GM21360 (cell line): ENCODE results near the gene XYLB.
"Not testable (repeated sequence)": the region's sequence is repeated elsewhere in the genome, so short reads cannot be mapped to it uniquely, and the experiment has no call there.

Source experiments
- ATAC-seq: cut with Tn5 transposase; IDR thresholded peaks from one replicate; pipeline ENCODE4 v1.9.1; 2021; ENCODE audit warnings: mild to moderate bottlenecking, moderate library complexity; ENCODE audit not compliant: unreplicated experiment

The XYLB gene

DNA sequence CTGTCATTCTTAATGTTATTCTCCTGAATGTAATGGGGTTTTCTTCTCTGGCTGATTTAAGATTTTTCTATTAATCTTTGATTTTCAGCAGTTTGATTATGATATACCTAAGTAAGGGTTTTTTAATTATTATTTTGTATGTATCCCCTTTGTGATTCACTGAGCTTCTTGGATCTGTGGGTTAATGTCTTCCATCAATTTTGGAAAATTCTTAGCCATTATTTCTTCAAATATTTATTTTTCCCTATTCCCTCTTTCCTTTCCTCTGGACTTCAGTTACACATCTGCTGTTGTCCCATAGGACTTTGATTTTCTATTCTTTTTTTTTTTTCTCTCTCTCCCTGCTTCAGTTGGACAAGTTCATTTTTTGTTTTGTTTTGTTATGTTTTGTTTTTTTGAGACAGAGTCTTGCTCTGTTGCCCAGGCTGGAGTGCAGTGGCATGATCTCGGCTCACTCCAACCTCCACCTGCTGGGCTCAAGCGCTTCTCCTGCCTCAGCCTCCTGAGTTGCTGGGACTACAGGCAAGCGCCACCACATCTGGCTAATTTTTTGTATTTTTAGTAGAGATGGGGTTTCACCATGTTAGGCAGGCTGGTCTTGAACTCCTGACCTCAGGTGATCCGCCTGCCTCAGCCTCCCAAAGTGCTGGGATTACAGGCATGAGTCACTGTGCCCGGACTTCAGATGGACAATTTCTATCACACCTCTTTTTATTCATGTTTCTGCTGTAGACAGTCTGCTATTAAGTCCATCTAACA, 40.6 kb downstream of the XYLB start:
- no peak for ATAC-seq

DNA sequence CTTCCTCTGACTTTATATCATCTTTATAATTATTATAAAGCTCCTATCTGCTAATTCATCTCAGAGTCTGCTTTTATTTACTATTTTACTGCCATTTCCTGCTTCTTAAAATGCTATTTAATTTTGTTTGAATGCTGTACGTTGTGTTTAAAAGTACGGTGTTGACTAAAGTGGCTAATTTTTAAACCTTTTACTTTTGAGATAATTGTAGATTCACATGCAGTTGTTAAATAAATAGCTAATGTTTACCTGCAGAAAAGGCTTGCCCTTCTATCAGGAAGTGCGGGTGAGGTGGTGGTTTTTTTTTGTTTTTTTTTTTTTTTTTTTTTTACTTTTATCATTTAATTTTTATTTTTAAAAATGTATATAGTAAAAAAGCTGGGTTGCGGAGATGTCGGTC, 41.3 kb downstream of the XYLB start:
- no peak for ATAC-seq

GRCh38 chr3:38392604-38393163, 46.1 kb downstream of the XYLB start:
- ATAC-seq: no peak

GRCh38 chr3:38396239-38396638, 49.7 kb downstream of the XYLB start:
- ATAC-seq: no peak

GRCh38 chr3:38396861-38397260, 50.3 kb downstream of the XYLB start:
- no peak for ATAC-seq

- ATAC-seq: no peak
These were observed 50.7 kb downstream of the XYLB start for GRCh38 chr3:38397320-38397719.

GRCh38 chr3:38401246-38401962, 54.8 kb downstream of the XYLB start:
- ATAC-seq: no peak

DNA sequence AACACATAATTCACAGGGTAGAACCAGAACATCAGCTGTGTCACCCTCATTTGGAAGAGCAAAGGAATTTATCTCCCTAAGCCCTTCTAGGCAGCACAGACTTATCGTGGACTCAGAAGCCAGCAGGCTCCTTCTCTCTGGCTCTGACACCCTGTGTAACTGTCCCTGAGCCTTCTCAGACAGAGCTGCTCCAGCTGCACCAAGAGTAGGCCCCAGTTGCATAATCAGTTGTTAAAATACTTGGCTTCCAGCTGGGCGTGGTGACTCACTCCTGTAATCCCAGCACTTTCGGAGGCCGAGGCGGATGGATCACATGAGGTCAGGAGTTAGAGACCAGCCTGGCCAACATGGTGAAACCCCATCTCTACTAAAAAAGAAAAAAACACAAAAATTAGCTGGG, 57.7 kb downstream of the XYLB start:
- no peak for ATAC-seq

GRCh38 chr3:38411591-38411990, 65.0 kb downstream of the XYLB start:
- no peak for ATAC-seq

GRCh38 chr3:38420758-38421157, 74.2 kb downstream of the XYLB start:
- not testable (repeated sequence) for ATAC-seq

DNA sequence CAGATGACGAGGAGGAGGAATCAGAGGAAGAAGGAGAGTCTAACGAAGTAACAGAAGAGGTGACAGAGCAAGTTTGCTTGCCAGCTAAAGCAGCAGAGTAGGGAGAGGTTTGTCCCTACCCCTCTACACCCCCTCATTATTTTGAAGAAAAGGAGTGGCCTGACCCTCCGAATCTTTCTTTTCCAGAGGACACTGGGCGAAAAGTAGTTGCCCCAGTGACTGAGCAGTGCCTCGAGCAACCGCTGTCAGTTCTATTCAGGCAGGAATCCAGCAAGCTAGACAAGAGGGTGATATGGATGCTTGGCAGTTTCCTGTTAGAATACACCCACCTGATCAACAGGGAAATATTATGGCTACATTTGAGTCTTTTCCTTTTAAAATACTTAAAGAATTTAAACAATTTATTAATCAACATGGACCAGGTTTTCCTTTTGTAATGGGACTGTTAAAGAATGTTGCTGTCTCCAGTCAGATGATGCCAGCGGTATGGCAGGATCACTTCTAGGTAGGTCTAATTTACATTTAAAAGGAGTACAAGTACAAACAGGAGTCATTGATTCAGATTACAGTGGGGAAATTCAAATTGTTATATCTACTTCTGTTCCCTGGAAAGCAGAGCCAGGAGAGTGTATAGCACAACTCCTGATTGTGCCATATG, 75.2 kb downstream of the XYLB start:
- no peak for ATAC-seq

DNA sequence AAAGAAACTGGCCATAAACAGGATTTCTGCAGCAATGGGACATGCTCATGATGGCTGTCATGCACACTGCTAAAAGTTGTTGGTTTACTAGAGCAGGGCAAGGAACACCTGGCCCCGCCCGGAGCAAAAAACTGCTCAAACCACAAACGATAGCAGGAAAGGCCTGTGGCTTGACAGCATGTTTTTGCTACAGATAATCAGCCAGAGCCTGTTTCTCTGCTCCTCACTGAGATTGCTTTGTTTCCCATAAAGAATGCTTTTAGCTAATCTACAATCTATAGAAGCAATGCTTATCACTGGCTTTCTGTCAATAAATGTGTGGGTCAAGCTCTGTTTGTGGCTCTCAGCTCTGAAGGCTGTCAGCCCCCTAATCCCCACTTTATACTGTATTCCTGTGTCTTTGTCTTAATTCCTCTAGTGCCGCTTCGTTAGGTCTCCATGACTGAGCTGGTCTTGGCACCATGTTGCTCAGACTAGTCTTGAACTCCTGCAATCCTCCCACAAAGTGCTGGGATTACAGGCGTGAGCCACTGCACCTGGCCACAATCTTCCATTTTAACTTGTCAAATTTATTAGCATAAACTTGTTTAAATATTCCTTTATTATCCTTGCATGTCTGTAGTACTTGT, 80.3 kb downstream of the XYLB start:
- not testable (repeated sequence) for ATAC-seq

DNA sequence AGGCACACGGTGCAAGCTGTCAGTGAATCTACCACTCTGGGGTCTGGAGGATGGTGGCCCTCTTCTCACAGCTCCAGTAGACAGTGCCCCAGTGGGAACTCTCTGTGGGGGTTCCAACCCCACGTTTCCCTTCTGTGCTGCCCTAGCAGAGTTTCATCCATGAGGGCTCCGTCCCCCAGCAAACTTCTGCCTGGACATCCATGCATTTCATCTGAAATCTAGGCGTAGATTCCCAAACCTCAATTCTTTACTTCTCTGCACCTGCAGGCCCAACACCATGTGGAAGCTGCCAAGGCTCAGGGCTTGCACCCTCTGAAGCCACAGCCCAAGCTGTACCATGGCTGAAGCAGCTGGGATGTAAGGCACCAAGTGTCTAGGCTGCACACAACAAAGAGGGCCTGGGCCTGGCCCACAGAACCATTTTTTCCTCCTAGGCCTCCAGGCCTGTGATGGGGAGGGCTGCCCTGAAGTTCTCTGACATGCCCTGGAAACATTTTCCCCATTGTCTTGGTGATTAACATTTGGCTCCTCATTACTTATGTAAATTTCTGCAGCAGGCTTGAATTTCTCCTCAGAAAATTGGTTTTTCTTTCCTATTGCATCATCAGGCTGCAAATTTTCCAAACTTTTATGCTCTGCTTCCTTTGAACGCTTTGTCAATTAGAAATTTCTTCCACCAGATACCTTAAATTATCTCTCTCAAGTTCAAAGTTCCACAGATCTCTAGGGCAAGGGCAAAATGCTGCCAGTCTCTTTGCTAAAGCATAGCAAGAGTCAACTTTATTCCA, 86.5 kb downstream of the XYLB start:
- ATAC-seq: not testable (repeated sequence)

- ATAC-seq: not testable (repeated sequence)
These were observed 87.1 kb downstream of the XYLB start for GRCh38 chr3:38433661-38434060.

DNA sequence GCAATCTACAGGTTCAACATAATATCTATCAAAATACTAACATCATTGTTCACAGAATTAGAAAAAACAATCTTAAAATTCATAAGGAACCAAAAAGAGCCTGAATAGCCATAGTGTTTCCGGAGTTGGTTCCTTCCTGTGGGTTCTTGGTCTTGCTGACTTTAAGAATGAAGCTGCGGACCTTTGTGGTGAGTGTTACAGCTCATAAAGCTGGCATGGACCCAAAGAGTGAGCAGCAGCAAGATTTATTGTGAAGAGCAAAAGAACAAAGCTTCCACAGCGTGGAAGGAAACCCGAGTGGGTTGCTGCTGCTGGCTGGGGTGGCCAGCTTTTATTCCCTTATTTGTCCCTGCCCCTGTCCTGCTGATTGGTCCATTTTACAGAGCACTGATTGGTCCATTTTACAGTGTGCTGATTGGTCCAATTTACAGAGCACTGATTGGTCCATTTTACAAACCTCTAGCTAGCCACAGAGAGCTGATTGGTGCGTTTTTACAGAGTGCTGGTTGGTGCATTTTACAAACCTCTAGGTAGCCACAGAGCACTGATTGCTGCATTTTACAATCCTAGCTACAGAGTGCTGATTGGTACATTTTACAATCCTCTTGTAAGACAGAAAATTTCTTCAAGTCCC, 92.0 kb downstream of the XYLB start:
- ATAC-seq: not testable (repeated sequence)

DNA sequence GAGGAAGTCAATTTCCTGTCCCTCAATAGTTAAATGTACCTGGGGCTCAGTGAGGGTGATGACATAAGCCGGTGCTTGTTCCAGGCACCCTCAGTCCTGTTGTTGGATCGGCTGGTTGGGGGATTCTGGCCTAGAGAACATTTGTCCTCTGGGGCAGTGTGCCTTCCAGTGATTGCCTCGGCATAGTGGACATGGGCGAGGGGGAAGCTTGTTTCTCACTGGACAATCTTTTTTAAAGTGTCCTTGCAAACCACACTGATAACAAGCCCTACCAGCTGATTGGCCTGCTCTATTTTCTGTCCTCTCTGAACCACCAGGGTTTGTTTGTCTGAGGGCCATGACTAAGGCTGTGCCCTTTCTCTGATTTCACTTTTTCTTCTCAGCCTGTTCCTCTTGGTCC, 96.6 kb downstream of the XYLB start:
- ATAC-seq: not testable (repeated sequence)

DNA sequence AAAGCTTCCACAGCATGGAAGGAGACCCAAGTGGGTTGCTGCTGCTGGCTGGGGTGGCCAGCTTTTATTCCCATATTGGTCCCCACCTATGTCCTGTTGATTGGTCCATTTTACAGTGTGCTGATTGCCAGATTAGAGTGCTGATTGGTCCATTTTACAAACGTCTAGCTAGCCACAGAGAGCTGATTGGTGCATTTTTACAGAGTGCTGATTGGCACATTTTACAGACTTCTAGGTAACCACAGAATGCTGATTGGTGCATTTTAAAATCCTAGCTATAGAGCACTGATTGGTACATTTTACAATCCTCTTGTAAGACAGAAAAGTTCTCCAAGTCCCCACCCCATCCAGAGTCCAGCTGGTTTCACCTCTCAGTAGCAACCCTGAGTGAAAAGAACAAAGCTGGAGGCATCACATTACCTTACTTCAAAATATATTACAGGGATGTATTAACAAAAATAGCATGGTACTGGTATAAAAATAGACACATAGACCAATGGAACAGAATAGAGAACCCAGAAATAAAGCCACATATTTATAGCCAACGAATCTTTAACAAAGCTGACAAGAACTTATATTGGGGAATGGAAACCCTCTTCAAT, 99.6 kb downstream of the XYLB start:
- no peak for ATAC-seq

- ATAC-seq: no peak
These were observed 100.2 kb downstream of the XYLB start for GRCh38 chr3:38446812-38447211.

GRCh38 chr3:38450853-38451252, 104.3 kb downstream of the XYLB start:
- ATAC-seq: no peak
